HL-60 (cell line): ENCODE measurements around the gene HEYL.
"Not testable (repeated sequence)": the region's sequence is repeated elsewhere in the genome, so short reads cannot be mapped to it uniquely, and the experiment has no call there.

Source experiments
- DNase-seq, 2 experiments: peaks; one replicate each; pipeline ENCODE4 v3.0.0-alpha.2; 2010 to 2020; ENCODE audit warnings: low read depth in 1 of 2, low spot score in 1 of 2
- H3K27ac ChIP-seq: fragments of 250-450 bp; sonication (Bioruptor Pico); replicated peaks from 2 replicates; pipeline ENCODE4 v1.5.1; 2020; ENCODE audit warnings: mild to moderate bottlenecking, moderate library complexity
- H3K27me3 ChIP-seq: fragments of 250-450 bp; sonication (Bioruptor Pico); 2 replicates; pipeline ENCODE4 v1.5.1; 2021; ENCODE audit warnings: mild to moderate bottlenecking, moderate library complexity; ENCODE audit not compliant: insufficient read depth, poor library complexity, severe bottlenecking
- H3K4me3 ChIP-seq: replicated peaks from 2 replicates; pipeline ENCODE4 v1.5.1; 2011; ENCODE audit warnings: mild to moderate bottlenecking, control low read depth, low read length; ENCODE audit not compliant: insufficient read depth
- CTCF ChIP-seq: IDR thresholded peaks from one replicate; pipeline ENCODE4 v1.5.1; 2011; ENCODE audit warnings: low read length, control low read depth, inconsistent platforms; ENCODE audit not compliant: insufficient read depth
- GABPA ChIP-seq: IDR thresholded peaks from 2 replicates; pipeline ENCODE4 v1.6.1; 2012; ENCODE audit warnings: low read depth
- POLR2AphosphoS5 ChIP-seq: IDR thresholded peaks from 2 replicates; pipeline ENCODE4 v1.6.1; 2012; ENCODE audit warnings: low read depth
- REST ChIP-seq: IDR thresholded peaks from 2 replicates; pipeline ENCODE4 v1.6.1; 2012; ENCODE audit warnings: low read depth; ENCODE audit not compliant: insufficient replicate concordance
- SPI1 ChIP-seq: IDR thresholded peaks from 2 replicates; pipeline ENCODE4 v1.6.1; 2012; ENCODE audit warnings: low read depth, mild to moderate bottlenecking, borderline replicate concordance

HEYL gene

GRCh38 chr1:39609618-39610331 lies 29.7 kb downstream of the HEYL start:
- H3K27me3 ChIP-seq: no peaks in the 10 kb centered on the region
- peak; percentile 23 to 69 for DNase-seq
- H3K4me3 ChIP-seq: no peak overlapping the region
- TF ChIP-seq SPI1 (no peak), CTCF (peak; percentile 56)
- no peak overlapping the region for H3K27ac ChIP-seq

GRCh38 chr1:39608921-39609320 lies 30.5 kb downstream of the HEYL start:
- peaks cover 2% of the 10 kb centered on the region for H3K27me3 ChIP-seq
- TF ChIP-seq SPI1: no peak
- TF ChIP-seq POLR2AphosphoS5: no peak
- TF ChIP-seq GABPA: no peak
- TF ChIP-seq CTCF: no peak
- no peak for TF ChIP-seq REST

GRCh38 chr1:39603677-39604076 lies 35.8 kb downstream of the HEYL start:
- not testable (repeated sequence) for H3K27ac ChIP-seq, H3K4me3 ChIP-seq, DNase-seq, H3K27me3 ChIP-seq

More at GRCh38 chr1:39608921-39609320, 30.5 kb downstream of the HEYL start:
- no peak for DNase-seq
- H3K4me3 ChIP-seq: no peak overlapping the region
- no peak overlapping the region for H3K27ac ChIP-seq

- H3K27ac ChIP-seq, H3K27me3 ChIP-seq, DNase-seq, H3K4me3 ChIP-seq: not testable (repeated sequence)
Observed at GRCh38 chr1:39601667-39602255, 37.7 kb downstream of the HEYL start.

- Histone ChIP-seq H3K27me3 (no peaks in the 10 kb centered on the region), H3K27ac (no peak overlapping the region), H3K4me3 (no peak overlapping the region)
- no peak for DNase-seq
- no peak for TF ChIP-seq REST
- TF ChIP-seq POLR2AphosphoS5: no peak
- no peak for TF ChIP-seq GABPA
- TF ChIP-seq SPI1: no peak
- TF ChIP-seq CTCF: no peak
Observed at GRCh38 chr1:39596163-39596562, 43.3 kb downstream of the HEYL start.
